CD8-positive, alpha-beta memory T cell (primary cell): ENCODE measurements around the gene ZBTB21. TPM values are rescaled to one million over a fixed set of nuclear protein-coding genes. Genes with fewer than 3 reads are reported as not detected.
"Not testable (repeated sequence)": the region's sequence is repeated elsewhere in the genome, so short reads cannot be mapped to it uniquely, and the experiment has no call there.

Source experiments
- CTCF ChIA-PET: fragments of 350-600 bp; sonication (Branson Sonifier 250); formaldehyde crosslinking; loops from one replicate; lab custom pipeline; 2021; ENCODE audit warnings: antibody characterized with exemption; lab: Charles Lee
- POLR2A ChIA-PET: fragments of 350-600 bp; sonication (Branson Sonifier 250); formaldehyde crosslinking; loops from one replicate; lab custom pipeline; 2021; ENCODE audit warnings: antibody characterized with exemption; lab: Charles Lee
- DNase-seq, 5 donors: peaks; one replicate each; pipeline versions ENCODE4 v3.0.0 to v3.0.0-alpha.2; 2020 to 2022; ENCODE audit warnings: mixed read lengths in 1 of 5
- H3K27ac ChIP-seq: one replicate; pipeline ENCODE4 v1.7.0; 2013; ENCODE audit warnings: low read depth, mild to moderate bottlenecking, low read length, moderate library complexity
- H3K27me3 ChIP-seq: 2 replicates; pipeline ENCODE4 v1.7.0; 2013; ENCODE audit warnings: low read length, mild to moderate bottlenecking; ENCODE audit not compliant: insufficient read depth, poor library complexity, severe bottlenecking
- H3K36me3 ChIP-seq: 2 replicates; pipeline ENCODE4 v1.7.0; 2013; ENCODE audit warnings: mild to moderate bottlenecking, low read length, moderate library complexity; ENCODE audit not compliant: insufficient read depth
- H3K4me1 ChIP-seq: 2 replicates; pipeline ENCODE4 v1.7.0; 2013; ENCODE audit warnings: mild to moderate bottlenecking, low read length, moderate library complexity; ENCODE audit not compliant: insufficient read depth
- H3K4me3 ChIP-seq: 2 replicates; pipeline ENCODE4 v1.7.0; 2013; ENCODE audit warnings: mild to moderate bottlenecking, low read length
- H3K9me3 ChIP-seq: 2 replicates; pipeline ENCODE4 v1.7.0; 2013; ENCODE audit warnings: mild to moderate bottlenecking, low read length
- H3K27ac Mint-ChIP-seq, 8 donors: one replicate each; pipeline ENCODE4 v1.8.0; 2020 to 2021; ENCODE audit warnings: mixed read lengths in 8 of 8, mild to moderate bottlenecking in 6 of 8, inconsistent platforms in 3 of 8, moderate library complexity in 3 of 8
- H3K27me3 Mint-ChIP-seq, 2 donors: one replicate each; pipeline ENCODE4 v1.8.0; 2020 to 2021; ENCODE audit warnings: mixed read lengths in 2 of 2, mild to moderate bottlenecking in 1 of 2, moderate library complexity in 1 of 2
- H3K36me3 Mint-ChIP-seq, 3 donors: one replicate each; pipeline ENCODE4 v1.8.0; 2020 to 2021; ENCODE audit warnings: mixed read lengths in 3 of 3, inconsistent platforms in 1 of 3, mild to moderate bottlenecking in 1 of 3
- H3K4me1 Mint-ChIP-seq, 3 donors: one replicate each; pipeline ENCODE4 v1.8.0; 2020 to 2021; ENCODE audit warnings: mixed read lengths in 3 of 3, inconsistent platforms in 1 of 3, mild to moderate bottlenecking in 1 of 3
- H3K4me3 Mint-ChIP-seq, 7 donors: one replicate each; pipeline ENCODE4 v1.8.0; 2020 to 2021; ENCODE audit warnings: mixed read lengths in 7 of 7, mild to moderate bottlenecking in 6 of 7, moderate library complexity in 4 of 7, inconsistent platforms in 2 of 7
- H3K9me3 Mint-ChIP-seq, 5 donors: one replicate each; pipeline ENCODE4 v1.8.0; 2020 to 2022; ENCODE audit warnings: mixed read lengths in 5 of 5, mild to moderate bottlenecking in 3 of 5, moderate library complexity in 2 of 5, inconsistent platforms in 1 of 5
- polyA plus RNA-seq: library from polyadenylated mRNA; unstranded; fragments of 300-500 nt; fragmentation: Illumina TruSeq; gene quantifications from one replicate; pipeline ENCODE4 v1.2.3, GENCODE V29; 2021
- total RNA-seq, 2 experiments: library from RNA; stranded (reverse); gene quantifications; one replicate each; pipeline ENCODE4 v1.2.3, GENCODE V29; 2021

ZBTB21 gene
- total and polyA plus RNA-seq, 3 experiments from 2014 or later: 5.9 to 43.6 (median 39.0) TPM

DNA sequence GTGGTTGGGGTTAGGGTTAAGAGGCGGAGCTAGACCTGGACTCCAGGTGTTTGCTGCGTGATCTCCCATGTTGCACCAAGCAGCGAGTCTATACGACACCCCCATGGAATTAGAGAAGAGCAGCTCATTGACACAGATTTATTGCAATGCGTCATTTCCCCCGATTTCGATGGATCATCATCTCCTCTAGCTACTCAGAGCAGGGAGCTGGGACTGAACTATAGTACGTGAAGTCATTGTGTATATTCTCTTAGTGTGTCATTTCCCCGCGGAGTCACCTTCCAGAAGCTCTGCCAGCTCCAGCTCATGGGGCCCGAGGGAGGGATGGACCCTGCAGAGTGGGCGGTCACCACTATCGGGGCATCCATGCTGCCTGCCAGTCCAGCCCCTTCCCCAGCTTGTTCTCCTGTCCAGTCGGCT, 48.9 kb downstream of the ZBTB21 start:
- H3K4me1 Mint-ChIP-seq: peaks cover 0 to 3% (median 0%) of the 10 kb centered on the region in 3 donors
- H3K36me3 ChIP-seq: no peaks in the 10 kb centered on the region
- no peak overlapping the region for H3K27ac ChIP-seq
- H3K4me1 ChIP-seq: no peaks in the 10 kb centered on the region
- no peak overlapping the region for H3K4me3 Mint-ChIP-seq
- POLR2A ChIA-PET: no interaction called here
- no peak overlapping the region for H3K27ac Mint-ChIP-seq
- CTCF ChIA-PET: no interaction called here
- no peaks in the 10 kb centered on the region for H3K9me3 ChIP-seq
- H3K27me3 Mint-ChIP-seq: peaks cover 8 to 40% of the 10 kb centered on the region in 2 donors
- no peaks in the 10 kb centered on the region for H3K9me3 Mint-ChIP-seq
- no peaks in the 10 kb centered on the region for H3K36me3 Mint-ChIP-seq
- H3K4me3 ChIP-seq: no peak overlapping the region
- H3K27me3 ChIP-seq: peaks cover 5% of the 10 kb centered on the region
- no peak for DNase-seq

GRCh38 chr21:41960386-41960785, 49.8 kb downstream of the ZBTB21 start:
- no peak overlapping the region for H3K4me3 Mint-ChIP-seq

DNA sequence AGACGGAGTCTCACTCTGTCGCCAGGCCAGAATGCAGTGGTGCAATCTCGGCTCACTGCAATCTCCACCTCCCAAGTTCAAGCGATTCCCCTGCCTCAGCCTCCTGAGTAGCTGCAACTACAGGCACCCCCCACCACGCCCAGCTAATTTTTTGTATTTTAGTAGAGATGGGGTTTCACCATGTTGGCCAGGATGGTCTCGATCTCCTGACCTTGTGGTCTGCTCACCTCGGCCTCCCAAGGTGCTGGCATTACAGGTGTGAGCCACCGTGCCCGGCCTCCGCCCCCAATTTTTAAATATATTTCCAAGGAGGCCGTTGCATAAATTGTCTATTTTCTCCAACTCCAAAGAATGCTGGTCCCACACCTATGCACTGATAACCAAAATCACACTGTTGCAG, 50.5 kb downstream of the ZBTB21 start:
- POLR2A ChIA-PET: not testable (repeated sequence)

More at GRCh38 chr21:41960386-41960785, 49.8 kb downstream of the ZBTB21 start:
- no peaks in the 10 kb centered on the region for H3K9me3 Mint-ChIP-seq
- Histone ChIP-seq H3K4me3 (no peak overlapping the region), H3K27me3 (peaks cover 5% of the 10 kb centered on the region), H3K36me3 (no peaks in the 10 kb centered on the region), H3K27ac (no peak overlapping the region), H3K4me1 (no peaks in the 10 kb centered on the region), H3K9me3 (no peaks in the 10 kb centered on the region)
- no peak overlapping the region for H3K27ac Mint-ChIP-seq
- H3K27me3 Mint-ChIP-seq: peaks cover 8 to 44% of the 10 kb centered on the region in 2 donors
- H3K4me1 Mint-ChIP-seq: peaks cover 0 to 3% (median 0%) of the 10 kb centered on the region in 3 donors
- DNase-seq: no peak
- H3K36me3 Mint-ChIP-seq: no peaks in the 10 kb centered on the region
- POLR2A ChIA-PET: no interaction called here
- CTCF ChIA-PET: no interaction called here

DNA sequence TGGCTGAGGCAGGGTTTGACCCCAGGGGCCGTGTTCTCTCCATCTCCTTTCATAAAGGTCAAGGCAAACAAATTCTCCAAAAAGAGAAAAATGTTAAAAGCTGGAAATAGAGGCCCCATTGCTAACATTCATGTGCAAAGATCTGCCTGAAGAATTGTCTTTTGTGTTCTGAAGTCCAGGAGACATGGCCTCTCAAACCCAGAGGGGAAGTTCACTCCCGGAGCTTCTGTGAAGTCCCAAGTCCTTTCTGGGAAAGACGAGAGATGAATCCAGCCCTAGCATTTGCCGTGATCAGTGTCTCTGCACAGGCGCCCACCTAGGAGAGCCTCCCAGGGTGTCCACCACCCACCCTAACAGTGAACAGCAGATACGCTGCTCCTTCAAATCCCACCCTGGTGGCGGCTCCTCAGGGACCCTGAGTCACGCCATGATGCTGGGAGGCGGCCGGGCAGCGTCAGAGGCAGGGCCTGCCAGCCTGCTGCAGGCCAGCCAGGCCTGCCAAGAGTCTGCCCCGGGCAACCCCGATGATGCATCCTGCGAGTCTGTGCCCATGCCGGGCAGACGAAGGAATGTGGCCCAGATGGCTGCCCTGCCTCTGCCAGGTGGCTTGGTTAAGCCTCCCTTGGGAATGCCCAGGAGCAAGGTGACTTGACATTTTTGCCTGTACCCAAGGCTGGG, 51.1 kb downstream of the ZBTB21 start:
- ChIA-PET POLR2A (no interaction called here), CTCF (no interaction called here)
- peaks cover 13 to 50% of the 10 kb centered on the region in 2 donors for H3K27me3 Mint-ChIP-seq
- Histone ChIP-seq H3K36me3 (no peaks in the 10 kb centered on the region), H3K27ac (no peak overlapping the region), H3K4me1 (peaks cover 8% of the 10 kb centered on the region), H3K4me3 (no peak overlapping the region), H3K27me3 (peaks cover 12% of the 10 kb centered on the region), H3K9me3 (no peaks in the 10 kb centered on the region)
- H3K4me3 Mint-ChIP-seq: no peak overlapping the region
- no peaks in the 10 kb centered on the region for H3K9me3 Mint-ChIP-seq
- H3K36me3 Mint-ChIP-seq: no peaks in the 10 kb centered on the region
- peaks cover 4 to 9% (median 5%) of the 10 kb centered on the region in 3 donors for H3K4me1 Mint-ChIP-seq
- DNase-seq: no peak
- H3K27ac Mint-ChIP-seq: no peak overlapping the region

More for the DNA sequence above, 50.5 kb downstream of the ZBTB21 start:
- H3K27ac ChIP-seq, H3K27ac Mint-ChIP-seq, CTCF ChIA-PET, H3K4me3 Mint-ChIP-seq, H3K36me3 Mint-ChIP-seq, H3K9me3 ChIP-seq, H3K9me3 Mint-ChIP-seq, H3K4me1 Mint-ChIP-seq, H3K4me1 ChIP-seq, H3K27me3 ChIP-seq, H3K36me3 ChIP-seq, DNase-seq, H3K4me3 ChIP-seq: not testable (repeated sequence)
- H3K27me3 Mint-ChIP-seq: peaks cover 9 to 45% of the 10 kb centered on the region in 2 donors

GRCh38 chr21:41957991-41958766, 52.0 kb downstream of the ZBTB21 start:
- H3K27me3 ChIP-seq: peaks cover 8% of the 10 kb centered on the region
- Mint-ChIP-seq H3K27ac (no peak overlapping the region), H3K27me3 (peaks cover 13 to 46% of the 10 kb centered on the region in 2 donors), H3K36me3 (no peaks in the 10 kb centered on the region), H3K4me1 (peaks cover 4 to 9% (median 5%) of the 10 kb centered on the region in 3 donors), H3K4me3 (no peak overlapping the region), H3K9me3 (no peaks in the 10 kb centered on the region)
- no peaks in the 10 kb centered on the region for H3K9me3 ChIP-seq
- POLR2A ChIA-PET: no interaction called here
- H3K4me1 ChIP-seq: peaks cover 8% of the 10 kb centered on the region
- peak overlapping the region; percentile 11 for H3K27ac ChIP-seq
- CTCF ChIA-PET: no interaction called here
- no peaks in the 10 kb centered on the region for H3K36me3 ChIP-seq
- no peak overlapping the region for H3K4me3 ChIP-seq
- DNase-seq: no peak

GRCh38 chr21:41956926-41957729, 53.0 kb downstream of the ZBTB21 start:
- H3K27ac ChIP-seq: peak overlapping the region; percentile 74
- ChIA-PET POLR2A (interaction anchor here (0.7 kb wide), 1 partner anchor 106 kb away, joined by 3 read pairs; no protein-coding TSS in a partner anchor), CTCF (no interaction called here)
- Mint-ChIP-seq H3K9me3 (no peaks in the 10 kb centered on the region), H3K4me1 (peaks cover 5 to 17% (median 9%) of the 10 kb centered on the region in 3 donors), H3K36me3 (no peaks in the 10 kb centered on the region), H3K27me3 (peaks cover 18 to 49% of the 10 kb centered on the region in 2 donors), H3K27ac (peak overlapping the region in 1 of 8 donors; percentile 11), H3K4me3 (no peak overlapping the region)
- peaks cover 8% of the 10 kb centered on the region for H3K4me1 ChIP-seq
- H3K36me3 ChIP-seq: no peaks in the 10 kb centered on the region
- no peaks in the 10 kb centered on the region for H3K9me3 ChIP-seq
- no peak overlapping the region for H3K4me3 ChIP-seq
- peaks cover 7% of the 10 kb centered on the region for H3K27me3 ChIP-seq
- no peak for DNase-seq

GRCh38 chr21:41955516-41955915, 54.6 kb downstream of the ZBTB21 start:
- H3K4me3 ChIP-seq: no peak overlapping the region
- DNase-seq: no peak
- peaks cover 7% of the 10 kb centered on the region for H3K27me3 ChIP-seq
- Mint-ChIP-seq H3K36me3 (no peaks in the 10 kb centered on the region), H3K27me3 (peaks cover 26 to 47% of the 10 kb centered on the region in 2 donors), H3K9me3 (no peaks in the 10 kb centered on the region), H3K27ac (no peak overlapping the region), H3K4me3 (no peak overlapping the region), H3K4me1 (peaks cover 5 to 15% (median 10%) of the 10 kb centered on the region in 3 donors)
- CTCF ChIA-PET: no interaction called here
- H3K36me3 ChIP-seq: no peaks in the 10 kb centered on the region
- H3K9me3 ChIP-seq: no peaks in the 10 kb centered on the region
- POLR2A ChIA-PET: no interaction called here
- no peak overlapping the region for H3K27ac ChIP-seq
- peaks cover 8% of the 10 kb centered on the region for H3K4me1 ChIP-seq
